MM.1S (cell line): ENCODE measurements around the gene SECISBP2.

Experiments used
- EZH2 ChIP-seq: fragments of 300-600 bp; sonication (generic); optimal IDR thresholded peaks from 2 replicates; pipeline ENCODE3; 2017; ENCODE audit warnings: low read depth, mild to moderate bottlenecking, antibody characterized with exemption, low read length, mixed read lengths
- EZH2phosphoT487 ChIP-seq: fragments of 300-600 bp; sonication (generic); IDR thresholded peaks from 2 replicates; pipeline ENCODE4 v1.6.1; 2018; ENCODE audit warnings: antibody characterized with exemption, low read length
- TF ChIP-seq, protein P1 (sequence below): fragments of 300-600 bp; sonication (generic); IDR thresholded peaks from 2 replicates; pipeline ENCODE4 v1.5.1; 2016; ENCODE audit warnings: antibody characterized with exemption, low read length, mixed read lengths

- TF ChIP-seq, protein P1, sequence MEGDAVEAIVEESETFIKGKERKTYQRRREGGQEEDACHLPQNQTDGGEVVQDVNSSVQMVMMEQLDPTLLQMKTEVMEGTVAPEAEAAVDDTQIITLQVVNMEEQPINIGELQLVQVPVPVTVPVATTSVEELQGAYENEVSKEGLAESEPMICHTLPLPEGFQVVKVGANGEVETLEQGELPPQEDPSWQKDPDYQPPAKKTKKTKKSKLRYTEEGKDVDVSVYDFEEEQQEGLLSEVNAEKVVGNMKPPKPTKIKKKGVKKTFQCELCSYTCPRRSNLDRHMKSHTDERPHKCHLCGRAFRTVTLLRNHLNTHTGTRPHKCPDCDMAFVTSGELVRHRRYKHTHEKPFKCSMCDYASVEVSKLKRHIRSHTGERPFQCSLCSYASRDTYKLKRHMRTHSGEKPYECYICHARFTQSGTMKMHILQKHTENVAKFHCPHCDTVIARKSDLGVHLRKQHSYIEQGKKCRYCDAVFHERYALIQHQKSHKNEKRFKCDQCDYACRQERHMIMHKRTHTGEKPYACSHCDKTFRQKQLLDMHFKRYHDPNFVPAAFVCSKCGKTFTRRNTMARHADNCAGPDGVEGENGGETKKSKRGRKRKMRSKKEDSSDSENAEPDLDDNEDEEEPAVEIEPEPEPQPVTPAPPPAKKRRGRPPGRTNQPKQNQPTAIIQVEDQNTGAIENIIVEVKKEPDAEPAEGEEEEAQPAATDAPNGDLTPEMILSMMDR = no peak
- TF ChIP-seq EZH2 = no peak
- TF ChIP-seq EZH2phosphoT487 = no peak
These were observed 25.3 kb upstream of the SECISBP2 start for GRCh38 chr9:89293014-89293413.
